Stimulated activated CD4-positive, alpha-beta T cell treated with anti-CD3 and anti-CD28 coated beads, Interleukin-1b, Interleukin-23, amount 100 ng/mL, for 48 hours (primary cell): Measurements from ENCODE around the gene PLP2.
A peak's percentile ranks its signal among the peaks of the same experiment; 100 is the strongest.

Experiments used
- DNase-seq: peaks from one replicate; pipeline ENCODE4 v3.0.0-alpha.2; 2020

Gene PLP2

GRCh38 chrX:49187526-49187925 lies 15.8 kb downstream of the PLP2 start:
- DNase-seq: no peak

GRCh38 chrX:49188468-49189076 lies 16.9 kb downstream of the PLP2 start:
- no peak for DNase-seq

- DNase-seq: no peak
Measured at GRCh38 chrX:49189606-49190005, 17.9 kb downstream of the PLP2 start.

GRCh38 chrX:49190821-49191573 lies 19.3 kb downstream of the PLP2 start:
- DNase-seq: peak; percentile 88

- peak; percentile 24 for DNase-seq
Measured at GRCh38 chrX:49191574-49192011, 19.9 kb downstream of the PLP2 start.

- peak; percentile 30 for DNase-seq
Measured at GRCh38 chrX:49192722-49193328, 21.1 kb downstream of the PLP2 start.

- DNase-seq: peak; percentile 31
Measured at GRCh38 chrX:49193542-49193964, 21.9 kb downstream of the PLP2 start.

GRCh38 chrX:49197543-49198087 lies 25.9 kb downstream of the PLP2 start:
- no peak for DNase-seq

- DNase-seq: no peak
Measured at GRCh38 chrX:49198540-49199314, 27.0 kb downstream of the PLP2 start.

GRCh38 chrX:49199315-49199595 lies 27.6 kb downstream of the PLP2 start:
- no peak for DNase-seq

GRCh38 chrX:49199906-49200771 lies 28.4 kb downstream of the PLP2 start, which contains the start of gene SYP:
TSS of gene SYP (minus strand) at chrX:49200193. CDS start at chrX:49200186, 7 bp downstream.
- DNase-seq: peak; percentile 87

- DNase-seq: no peak
Measured at GRCh38 chrX:49202022-49202421, 30.3 kb downstream of the PLP2 start.

GRCh38 chrX:49203536-49203935 lies 31.8 kb downstream of the PLP2 start:
- no peak for DNase-seq

GRCh38 chrX:49204017-49204416 lies 32.3 kb downstream of the PLP2 start:
- DNase-seq: no peak

GRCh38 chrX:49204709-49205108 lies 33.0 kb downstream of the PLP2 start:
- no peak for DNase-seq

GRCh38 chrX:49205443-49205842 lies 33.7 kb downstream of the PLP2 start:
- no peak for DNase-seq

GRCh38 chrX:49206543-49206942 lies 34.8 kb downstream of the PLP2 start:
- DNase-seq: no peak

- no peak for DNase-seq
Measured at GRCh38 chrX:49208399-49208798, 36.7 kb downstream of the PLP2 start.

- DNase-seq: no peak
Measured at GRCh38 chrX:49209434-49210251, 37.9 kb downstream of the PLP2 start.

GRCh38 chrX:49210406-49210805 lies 38.7 kb downstream of the PLP2 start:
- no peak for DNase-seq

- DNase-seq: no peak
Measured at GRCh38 chrX:49211074-49211473, 39.4 kb downstream of the PLP2 start.
